Transverse colon (tissue), 4 donors: ENCODE results near the gene PPP1R13B.

Source experiments
- CTCF ChIP-seq, 5 experiments: fragments of 200-600 bp in 3 of 5; fragments of 450-650 bp in 2 of 5; sonication (generic) in 3 of 5; IDR thresholded peaks; 1 replicate in 2 of 5; 2 replicates in 3 of 5; pipeline ENCODE4 v1.5.1; 2016 to 2017; ENCODE audit warnings: antibody characterized with exemption in 5 of 5, inconsistent platforms in 3 of 5, mild to moderate bottlenecking in 2 of 5, moderate library complexity in 1 of 5
- POLR2AphosphoS5 ChIP-seq, 3 donors: sonication (generic); formaldehyde crosslinking; IDR thresholded peaks; one replicate each; pipeline ENCODE4 v1.6.1; 2016; ENCODE audit warnings: antibody characterized with exemption in 3 of 3

DNA sequence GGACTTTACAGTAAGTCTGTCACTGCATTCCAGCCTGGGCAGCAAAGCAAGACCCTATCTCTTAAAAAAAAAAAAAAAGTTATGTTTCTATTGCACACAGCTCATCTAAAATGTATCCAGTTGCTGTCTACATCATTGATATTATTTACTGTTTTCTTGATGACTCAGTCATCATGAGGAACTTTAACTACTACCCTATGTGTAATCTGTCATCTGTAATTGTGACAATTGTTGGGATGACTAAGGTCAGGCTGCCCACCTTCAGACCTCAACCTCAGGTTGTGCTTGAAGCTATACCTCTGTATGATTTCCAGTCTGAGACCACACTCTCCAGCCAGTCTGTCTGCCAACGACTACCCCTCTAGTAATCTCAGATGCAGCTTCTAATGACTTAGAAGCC lies 15.3 kb downstream of the PPP1R13B start:
- TF ChIP-seq CTCF (IDR thresholded peaks at IDR 0.05) = no peak
- no peak for TF ChIP-seq POLR2AphosphoS5 (IDR thresholded peaks at IDR 0.05)
